Measurements from ENCODE around the gene CYP46A1. TPM values are rescaled to one million over a fixed set of nuclear protein-coding genes. Genes with fewer than 3 reads are reported as not detected.

The CYP46A1 gene
- total and polyA plus RNA-seq, 2 donors (not counting 1 experiment from before 2014, with no cell fraction given), result 0.11 to 0.33 TPM

DNA sequence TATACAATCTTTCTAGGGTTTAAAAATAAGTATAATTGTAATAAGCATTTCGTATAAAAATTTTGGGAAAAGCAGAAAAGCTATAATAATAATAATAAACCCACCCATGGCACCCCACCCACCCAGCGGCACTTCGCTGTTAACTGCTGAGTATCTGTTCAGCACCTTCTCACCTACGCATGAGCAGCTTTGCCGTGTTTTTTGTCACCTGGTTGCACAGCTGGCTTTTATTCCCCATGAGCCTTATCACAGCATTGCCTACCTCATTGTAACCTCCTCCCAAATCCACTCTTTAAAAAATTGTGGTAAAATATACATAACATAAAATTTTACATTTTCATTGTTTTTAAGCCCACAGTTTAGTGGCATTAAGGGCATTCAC lies 34.7 kb downstream of the CYP46A1 start:
- no peak overlapping the region for H2AFZ ChIP-seq (ENCODE audit: low read length)
- H3K79me2 ChIP-seq (ENCODE audit: control insufficient read depth, insufficient read depth, low read length), result no peaks in the 10 kb centered on the region
- DNase-seq (ENCODE audit: low read depth in 2 of 2), result no peak
- H4K20me1 ChIP-seq (ENCODE audit: control insufficient read depth, extremely low read depth, insufficient read depth, low read length), result no peaks in the 10 kb centered on the region
- H3K9me3 ChIP-seq (ENCODE audit: control insufficient read depth, insufficient read depth, low read depth, low read length), result no peaks in the 10 kb centered on the region
- H3K27ac ChIP-seq (ENCODE audit: insufficient read depth, low read length), result no peak overlapping the region
- H3K4me3 ChIP-seq (replicated peaks in 1 of 4; ENCODE audit: control extremely low read depth in 1 of 4, insufficient read depth in 1 of 4, low read depth in 3 of 4, low read length in 4 of 4), result no peak overlapping the region
- H3K36me3 ChIP-seq (ENCODE audit: control insufficient read depth, insufficient read depth, low read length), result no peaks in the 10 kb centered on the region
- no peak overlapping the region for H3K9ac ChIP-seq (ENCODE audit: insufficient read depth, low read length)
- no peak overlapping the region for H3K4me2 ChIP-seq (ENCODE audit: extremely low read depth, insufficient read depth, low read length)
- peaks cover 2% of the 10 kb centered on the region for H3K27me3 ChIP-seq (ENCODE audit: control insufficient read depth, insufficient read depth, low read length)
- H3K4me1 ChIP-seq (ENCODE audit: control insufficient read depth, extremely low read depth, insufficient read depth, low read length), result no peaks in the 10 kb centered on the region
- TF ChIP-seq, protein P1, sequence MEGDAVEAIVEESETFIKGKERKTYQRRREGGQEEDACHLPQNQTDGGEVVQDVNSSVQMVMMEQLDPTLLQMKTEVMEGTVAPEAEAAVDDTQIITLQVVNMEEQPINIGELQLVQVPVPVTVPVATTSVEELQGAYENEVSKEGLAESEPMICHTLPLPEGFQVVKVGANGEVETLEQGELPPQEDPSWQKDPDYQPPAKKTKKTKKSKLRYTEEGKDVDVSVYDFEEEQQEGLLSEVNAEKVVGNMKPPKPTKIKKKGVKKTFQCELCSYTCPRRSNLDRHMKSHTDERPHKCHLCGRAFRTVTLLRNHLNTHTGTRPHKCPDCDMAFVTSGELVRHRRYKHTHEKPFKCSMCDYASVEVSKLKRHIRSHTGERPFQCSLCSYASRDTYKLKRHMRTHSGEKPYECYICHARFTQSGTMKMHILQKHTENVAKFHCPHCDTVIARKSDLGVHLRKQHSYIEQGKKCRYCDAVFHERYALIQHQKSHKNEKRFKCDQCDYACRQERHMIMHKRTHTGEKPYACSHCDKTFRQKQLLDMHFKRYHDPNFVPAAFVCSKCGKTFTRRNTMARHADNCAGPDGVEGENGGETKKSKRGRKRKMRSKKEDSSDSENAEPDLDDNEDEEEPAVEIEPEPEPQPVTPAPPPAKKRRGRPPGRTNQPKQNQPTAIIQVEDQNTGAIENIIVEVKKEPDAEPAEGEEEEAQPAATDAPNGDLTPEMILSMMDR (conservative IDR thresholded peaks at IDR 0.05 in 1 of 2, IDR thresholded peaks at IDR 0.05 in 1 of 2; ENCODE audit: low read depth in 1 of 2, low read length in 2 of 2), result no peak
- no peak for TF ChIP-seq EZH2 (IDR thresholded peaks at IDR 0.05; ENCODE audit: low read length, missing control alignments)

DNA sequence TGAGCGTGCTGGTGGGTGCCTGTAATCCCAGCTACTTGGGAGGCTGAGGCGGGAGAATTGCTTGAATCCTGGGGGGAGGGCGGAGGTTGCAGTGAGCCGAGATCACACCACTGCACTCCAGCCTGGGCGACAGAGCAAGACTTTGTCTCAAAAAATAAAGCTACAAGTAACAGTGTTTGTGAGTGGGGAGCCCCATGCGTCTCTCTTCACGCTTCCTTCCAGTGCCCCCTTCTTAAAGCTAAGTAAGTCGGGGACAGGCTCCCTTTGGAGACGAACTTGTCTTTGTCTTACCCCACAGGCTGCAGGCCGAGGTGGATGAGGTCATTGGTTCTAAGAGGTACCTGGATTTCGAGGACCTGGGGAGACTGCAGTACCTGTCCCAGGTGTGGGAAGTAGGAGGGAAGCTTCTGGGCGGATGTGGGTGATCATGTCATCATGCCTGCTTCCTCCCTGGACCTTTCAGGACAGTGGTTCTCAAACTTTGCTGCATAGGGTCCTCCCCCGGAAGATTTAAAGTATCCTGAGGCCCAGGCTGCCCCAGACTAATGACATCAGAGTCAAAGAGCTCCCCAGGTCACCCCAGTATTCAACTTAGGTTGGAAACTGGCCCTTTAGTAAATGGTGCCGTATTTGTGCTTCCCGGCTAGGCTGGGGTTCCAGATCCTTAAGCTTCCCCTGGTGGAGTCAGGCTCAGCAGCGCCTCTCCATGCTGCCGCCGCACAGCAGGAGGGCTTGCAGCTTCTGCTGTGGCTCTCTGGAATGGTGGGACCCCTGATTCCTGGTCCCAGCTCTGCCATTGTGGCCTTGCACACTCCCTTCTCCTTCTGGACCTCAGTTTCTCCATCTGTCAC lies 37.1 kb downstream of the CYP46A1 start:
- no peak overlapping the region for H3K4me3 ChIP-seq (replicated peaks in 1 of 4; ENCODE audit: control extremely low read depth in 1 of 4, insufficient read depth in 1 of 4, low read depth in 3 of 4, low read length in 4 of 4)
- no peaks in the 10 kb centered on the region for H3K9me3 ChIP-seq (ENCODE audit: control insufficient read depth, insufficient read depth, low read depth, low read length)
- no peaks in the 10 kb centered on the region for H4K20me1 ChIP-seq (ENCODE audit: control insufficient read depth, extremely low read depth, insufficient read depth, low read length)
- no peaks in the 10 kb centered on the region for H3K36me3 ChIP-seq (ENCODE audit: control insufficient read depth, insufficient read depth, low read length)
- no peak overlapping the region for H2AFZ ChIP-seq (ENCODE audit: low read length)
- no peak overlapping the region for H3K9ac ChIP-seq (ENCODE audit: insufficient read depth, low read length)
- TF ChIP-seq, protein P1 (conservative IDR thresholded peaks at IDR 0.05 in 1 of 2, IDR thresholded peaks at IDR 0.05 in 1 of 2; ENCODE audit: low read depth in 1 of 2, low read length in 2 of 2), result no peak
- TF ChIP-seq EZH2 (IDR thresholded peaks at IDR 0.05; ENCODE audit: low read length, missing control alignments), result no peak
- DNase-seq (ENCODE audit: low read depth in 2 of 2), result no peak
- H3K27ac ChIP-seq (ENCODE audit: insufficient read depth, low read length), result no peak overlapping the region
- no peaks in the 10 kb centered on the region for H3K79me2 ChIP-seq (ENCODE audit: control insufficient read depth, insufficient read depth, low read length)
- H3K27me3 ChIP-seq (ENCODE audit: control insufficient read depth, insufficient read depth, low read length), result peaks cover 4% of the 10 kb centered on the region
- H3K4me2 ChIP-seq (ENCODE audit: extremely low read depth, insufficient read depth, low read length), result no peak overlapping the region
- H3K4me1 ChIP-seq (ENCODE audit: control insufficient read depth, extremely low read depth, insufficient read depth, low read length), result no peaks in the 10 kb centered on the region

DNA sequence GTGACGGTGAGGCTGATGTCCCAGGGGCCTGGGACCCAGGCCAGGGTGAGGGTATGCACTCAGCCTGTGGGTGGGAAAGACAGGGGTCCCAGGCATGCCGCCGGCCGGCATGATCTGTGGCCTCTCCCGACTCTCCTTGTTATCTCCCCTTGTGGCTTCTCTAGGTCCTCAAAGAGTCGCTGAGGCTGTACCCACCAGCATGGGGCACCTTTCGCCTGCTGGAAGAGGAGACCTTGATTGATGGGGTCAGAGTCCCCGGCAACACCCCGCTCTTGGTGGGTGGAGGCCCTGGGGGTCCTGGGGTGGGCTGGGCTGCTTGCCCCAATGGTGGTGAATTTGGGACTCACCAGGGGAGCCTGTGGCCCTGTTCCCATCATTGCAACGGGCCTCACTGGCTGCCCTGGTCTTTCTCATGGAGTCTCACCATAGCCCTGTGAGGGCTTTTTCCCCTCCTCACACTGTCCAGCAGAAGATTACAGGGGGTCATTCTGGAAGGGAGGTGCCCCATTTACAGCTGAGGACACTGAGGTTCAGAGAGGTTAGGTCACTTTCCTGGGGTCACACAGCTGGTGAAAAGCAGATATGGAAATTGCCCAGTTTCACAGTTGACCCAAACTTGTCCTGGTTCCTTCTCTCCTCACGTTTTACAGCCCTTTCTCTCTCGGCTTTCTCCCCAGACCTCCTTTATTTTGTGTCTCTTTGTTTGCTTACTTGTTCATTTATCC lies 37.9 kb downstream of the CYP46A1 start:
- Histone ChIP-seq H3K4me3 (replicated peaks in 1 of 4; ENCODE audit: control extremely low read depth in 1 of 4, insufficient read depth in 1 of 4, low read depth in 3 of 4, low read length in 4 of 4) (no peak overlapping the region), H3K79me2 (ENCODE audit: control insufficient read depth, insufficient read depth, low read length) (no peaks in the 10 kb centered on the region), H3K27ac (ENCODE audit: insufficient read depth, low read length) (no peak overlapping the region), H4K20me1 (ENCODE audit: control insufficient read depth, extremely low read depth, insufficient read depth, low read length) (no peaks in the 10 kb centered on the region), H2AFZ (ENCODE audit: low read length) (no peak overlapping the region), H3K9me3 (ENCODE audit: control insufficient read depth, insufficient read depth, low read depth, low read length) (no peaks in the 10 kb centered on the region), H3K36me3 (ENCODE audit: control insufficient read depth, insufficient read depth, low read length) (no peaks in the 10 kb centered on the region), H3K4me1 (ENCODE audit: control insufficient read depth, extremely low read depth, insufficient read depth, low read length) (no peaks in the 10 kb centered on the region), H3K4me2 (ENCODE audit: extremely low read depth, insufficient read depth, low read length) (no peak overlapping the region), H3K9ac (ENCODE audit: insufficient read depth, low read length) (no peak overlapping the region), H3K27me3 (ENCODE audit: control insufficient read depth, insufficient read depth, low read length) (peaks cover 4% of the 10 kb centered on the region)
- TF ChIP-seq, protein P1 (conservative IDR thresholded peaks at IDR 0.05 in 1 of 2, IDR thresholded peaks at IDR 0.05 in 1 of 2; ENCODE audit: low read depth in 1 of 2, low read length in 2 of 2), result no peak
- TF ChIP-seq EZH2 (IDR thresholded peaks at IDR 0.05; ENCODE audit: low read length, missing control alignments), result no peak
- no peak for DNase-seq (ENCODE audit: low read depth in 2 of 2)
